ENCODE measurements around the gene NEMP1. TPM values are rescaled to one million over a fixed set of nuclear protein-coding genes. Genes with fewer than 3 reads are reported as not detected.
"Not testable (repeated sequence)": the region's sequence is repeated elsewhere in the genome, so short reads cannot be mapped to it uniquely, and the experiment has no call there.

Gene NEMP1
- total RNA-seq, 1 donor from 2014 or later = 3.3 TPM

GRCh38 chr12:57046086-57046791 is 32.4 kb downstream of the NEMP1 start:
- intact Hi-C loops (cut with DNase I) = no loop called here
- ATAC-seq (no peak), DNase-seq (ENCODE audit: missing footprints) (no peak)

DNA sequence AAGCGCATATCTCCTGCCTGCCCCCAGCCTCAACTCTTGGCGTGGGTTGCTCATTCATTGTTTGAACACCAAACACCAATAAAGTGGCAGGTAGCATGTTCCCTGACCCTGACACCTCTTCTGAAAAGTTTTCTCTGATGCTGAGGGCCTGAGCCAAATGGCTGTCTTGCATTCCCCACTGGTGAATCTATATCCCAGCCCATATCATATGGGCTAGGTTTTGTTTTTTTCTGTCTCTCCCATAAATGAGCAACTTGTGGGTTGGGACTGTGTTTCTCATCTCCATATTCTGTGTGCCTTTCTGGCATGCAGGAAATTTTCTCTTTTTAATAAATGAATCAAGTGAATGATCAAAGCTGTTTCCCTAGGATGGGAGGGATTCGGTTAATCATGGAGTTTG is 33.7 kb downstream of the NEMP1 start:
- DNase-seq (ENCODE audit: missing footprints) (no peak), ATAC-seq (no peak)
- intact Hi-C loops (cut with DNase I) = no loop called here

- intact Hi-C loops (cut with DNase I) = no loop called here
- DNase-seq (ENCODE audit: missing footprints) = no peak
- no peak for ATAC-seq
Observed at GRCh38 chr12:57044468-57044867, 34.1 kb downstream of the NEMP1 start.

DNA sequence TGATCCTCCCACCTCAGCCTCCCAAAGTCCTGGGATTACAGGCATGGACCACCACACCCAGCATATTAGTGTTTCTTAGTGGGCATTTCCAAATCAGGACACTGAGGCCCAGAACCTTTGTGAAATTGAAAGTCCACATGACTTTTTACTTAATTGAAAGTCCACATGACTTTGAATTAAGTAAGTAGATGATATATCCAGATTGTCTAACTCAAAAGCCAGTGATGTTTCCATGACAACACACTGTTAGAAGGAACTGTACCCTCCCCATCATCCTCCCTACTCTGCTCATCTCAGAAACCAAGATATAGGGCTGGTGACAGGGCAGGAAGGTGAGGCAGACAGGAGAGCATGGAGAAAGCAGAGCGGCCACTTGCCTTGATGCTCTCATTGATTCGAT is 35.9 kb downstream of the NEMP1 start:
- DNase-seq (ENCODE audit: missing footprints) (no peak), ATAC-seq (no peak)
- intact Hi-C loops (cut with DNase I) = no loop called here

DNA sequence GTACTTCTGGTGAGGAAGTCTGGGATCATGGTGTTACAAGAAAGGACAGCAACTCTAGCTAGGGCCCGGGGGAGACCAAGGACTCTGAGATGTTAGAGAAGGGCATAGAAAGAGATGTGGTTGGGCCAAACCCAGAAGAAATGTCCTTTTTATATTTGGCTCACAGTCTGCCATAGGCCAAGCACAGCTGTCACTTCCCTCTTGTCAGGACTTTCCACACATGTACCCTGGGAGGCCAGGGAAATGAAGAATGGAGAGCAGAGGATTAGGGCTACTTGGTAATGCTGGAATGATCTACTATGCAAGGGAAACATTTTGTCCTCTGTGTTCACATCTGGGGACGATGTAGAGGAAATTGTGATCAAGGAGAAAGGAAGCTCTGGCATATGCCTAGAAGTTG is 37.8 kb downstream of the NEMP1 start:
- no peak for ATAC-seq
- intact Hi-C loops (cut with DNase I) = no loop called here
- no peak for DNase-seq (ENCODE audit: missing footprints)

- no peak for ATAC-seq
- DNase-seq (ENCODE audit: missing footprints) = no peak
- intact Hi-C loops (cut with DNase I) = no loop called here
Observed at GRCh38 chr12:57040211-57040610, 38.4 kb downstream of the NEMP1 start.

DNA sequence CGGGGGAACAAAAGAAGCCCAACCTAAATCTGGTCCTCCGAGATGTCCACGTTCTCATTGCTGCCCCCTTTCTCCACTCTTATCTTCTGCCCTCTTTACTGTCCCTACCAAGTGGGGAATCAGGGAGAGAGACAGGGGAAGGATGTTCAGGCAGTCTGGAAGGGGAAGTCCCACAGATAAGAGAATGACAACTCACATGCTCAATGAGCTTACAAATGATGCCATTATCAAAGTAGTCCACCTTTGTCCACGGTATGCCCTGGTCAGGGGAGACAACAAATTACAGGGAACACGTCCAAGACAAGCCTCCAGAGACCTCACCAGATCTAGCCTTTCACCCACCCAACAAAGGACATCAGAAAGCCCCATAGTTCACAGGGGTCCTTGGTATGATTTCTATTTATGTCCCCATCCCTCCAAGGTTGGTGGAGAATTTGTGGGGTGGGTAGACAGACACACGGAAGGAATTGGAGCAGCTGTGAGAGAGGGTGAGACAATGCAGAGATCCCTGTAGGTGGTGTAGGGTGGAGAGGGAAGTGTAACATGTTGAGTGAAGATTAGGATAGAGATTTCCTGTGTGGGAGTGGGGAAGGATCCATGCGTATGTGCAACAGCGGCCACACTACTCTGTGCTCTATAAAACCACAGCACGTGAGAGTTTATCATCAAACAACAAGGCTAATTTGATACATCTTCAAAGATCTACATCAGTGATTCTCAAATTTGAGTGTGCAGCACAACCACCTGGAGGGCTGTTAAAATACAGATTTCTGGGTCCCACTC is 39.4 kb downstream of the NEMP1 start:
- DNase-seq (ENCODE audit: missing footprints) (no peak), ATAC-seq (no peak)
- intact Hi-C loops (cut with DNase I) = no loop called here

GRCh38 chr12:57037264-57037663 is 41.3 kb downstream of the NEMP1 start:
- DNase-seq (ENCODE audit: missing footprints) (no peak), ATAC-seq (no peak)
- intact Hi-C loops (cut with DNase I) = no loop called here

DNA sequence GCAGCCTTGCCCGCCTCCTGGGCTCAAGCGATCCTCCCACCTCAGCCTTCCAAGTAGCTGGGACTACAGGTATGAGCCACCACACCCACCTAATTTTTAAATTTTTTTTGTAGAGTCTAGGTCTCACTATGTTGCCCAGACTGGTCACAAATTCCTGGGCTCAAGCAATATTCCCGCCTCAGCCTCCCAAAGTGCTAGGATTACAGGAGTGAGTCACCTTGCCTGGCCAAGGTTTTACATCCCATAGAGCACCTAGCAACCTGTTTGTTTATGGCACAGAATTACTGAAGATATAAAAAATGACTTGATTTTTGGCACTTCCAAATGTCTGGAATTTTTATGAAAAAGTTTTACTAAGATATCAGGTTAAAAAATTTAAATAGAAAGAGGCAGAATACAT is 45.2 kb downstream of the NEMP1 start:
- ATAC-seq (no peak), DNase-seq (ENCODE audit: missing footprints) (no peak)
- intact Hi-C loops (cut with DNase I) = no loop called here

GRCh38 chr12:57031789-57032188 is 46.8 kb downstream of the NEMP1 start:
- intact Hi-C loops (cut with DNase I) = no loop called here
- ATAC-seq (no peak), DNase-seq (ENCODE audit: missing footprints) (no peak)

- intact Hi-C loops (cut with DNase I) = no loop called here
- DNase-seq (ENCODE audit: missing footprints) = no peak
- ATAC-seq = no peak
Observed at GRCh38 chr12:57031138-57031725, 47.4 kb downstream of the NEMP1 start.

DNA sequence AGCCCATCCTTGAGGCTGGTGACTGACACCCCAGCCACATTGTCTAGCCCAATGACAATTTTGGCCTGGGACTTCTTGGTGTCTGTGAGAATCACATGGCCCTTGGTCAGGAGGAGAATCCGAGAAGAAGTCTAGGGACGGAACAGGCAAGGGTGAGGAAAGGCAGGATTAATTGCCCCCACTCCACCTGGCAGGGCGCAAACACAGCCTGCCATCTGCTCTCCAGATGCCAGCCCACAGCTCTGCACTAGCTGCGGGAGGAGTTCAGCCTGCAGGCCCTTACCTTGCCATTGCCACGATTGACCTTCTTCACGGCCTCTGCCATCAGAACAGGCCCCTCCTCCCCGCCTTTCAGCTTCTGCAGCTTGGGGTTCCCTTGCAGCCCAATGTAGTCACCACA is 49.1 kb downstream of the NEMP1 start:
- intact Hi-C loops (cut with DNase I) = no loop called here
- no peak for ATAC-seq
- no peak for DNase-seq (ENCODE audit: missing footprints)

- ATAC-seq (no peak), DNase-seq (ENCODE audit: missing footprints) (no peak)
- intact Hi-C loops (cut with DNase I) = no loop called here
Observed at GRCh38 chr12:57027805-57028153, 50.8 kb downstream of the NEMP1 start.

DNA sequence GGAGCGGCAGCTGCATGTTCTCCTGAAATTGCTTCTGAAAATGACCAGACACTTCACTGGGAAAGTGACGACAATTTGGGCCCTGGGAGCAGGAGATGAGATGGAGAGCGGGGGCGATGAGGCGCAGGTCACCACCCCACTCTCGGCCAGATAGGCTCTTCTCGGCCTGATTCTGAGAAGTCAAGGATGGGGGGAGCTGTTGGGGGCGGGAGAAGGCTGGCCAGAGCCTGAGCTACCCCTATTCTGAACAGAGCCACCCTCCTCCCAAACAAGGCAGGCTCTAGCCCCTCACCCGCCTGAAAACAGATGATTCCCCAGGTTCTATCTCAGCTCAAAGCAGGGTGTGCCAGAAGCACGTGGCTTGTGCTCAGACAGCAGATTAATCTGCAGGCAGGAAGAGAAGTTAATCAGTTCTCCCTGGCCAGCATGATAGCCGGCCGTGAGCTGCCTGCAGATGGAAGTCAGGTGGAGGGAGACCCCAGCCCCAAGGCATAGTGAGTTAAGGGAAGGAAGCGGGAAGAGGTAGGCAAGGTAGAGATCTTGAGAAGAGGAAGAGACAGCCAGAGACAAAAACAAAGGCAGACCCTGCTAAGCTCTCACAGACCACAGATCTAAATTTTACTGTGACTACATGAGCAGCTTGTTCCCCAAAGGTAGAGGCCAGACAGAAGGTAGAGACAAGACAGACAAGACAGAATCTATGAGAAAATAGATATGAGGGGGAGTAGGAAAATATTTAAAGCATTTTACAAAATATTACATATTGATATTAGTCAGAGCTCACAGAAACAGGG is 51.4 kb downstream of the NEMP1 start:
- no peak for DNase-seq (ENCODE audit: missing footprints)
- intact Hi-C loops (cut with DNase I) = no loop called here
- ATAC-seq = no peak

DNA sequence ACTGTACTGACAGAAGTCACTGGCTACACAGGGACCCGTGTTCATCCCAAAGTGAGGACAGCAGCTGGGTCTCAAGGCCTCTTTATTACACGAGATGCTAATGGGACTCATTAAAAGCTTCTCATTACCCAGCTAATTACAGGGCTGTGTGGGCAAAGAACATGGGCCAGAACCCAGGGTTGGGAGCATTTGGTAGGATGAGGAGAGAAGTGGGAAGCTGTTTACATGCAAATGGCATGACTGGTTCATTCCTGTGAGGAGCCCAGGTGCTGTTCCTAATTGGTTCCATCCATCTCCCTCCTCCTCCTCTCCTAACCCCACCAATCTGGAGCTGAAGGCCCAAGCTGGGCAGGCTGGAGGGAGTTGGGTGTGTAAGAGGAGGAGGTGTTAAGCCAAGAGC is 53.4 kb downstream of the NEMP1 start:
- no peak for ATAC-seq
- no peak for DNase-seq (ENCODE audit: missing footprints)
- intact Hi-C loops (cut with DNase I) = no loop called here

DNA sequence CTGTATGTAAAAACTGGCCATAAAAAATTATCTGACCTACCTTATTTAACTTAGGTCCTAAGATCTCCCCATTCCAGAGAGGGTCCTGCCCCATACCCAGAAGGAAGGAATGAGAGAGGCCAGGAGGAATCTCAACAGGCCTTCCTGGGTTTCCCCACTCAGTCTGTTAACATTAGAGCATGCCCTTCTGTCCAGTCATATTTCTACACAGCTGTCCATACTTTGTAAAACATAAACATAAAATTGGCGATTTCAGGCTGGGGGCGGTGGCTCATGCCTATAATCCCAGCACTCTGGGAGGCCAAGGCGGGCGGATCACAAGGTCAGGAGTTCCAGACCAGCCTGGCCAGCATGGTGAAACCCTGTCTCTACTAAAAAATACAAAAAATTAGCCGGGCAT is 56.3 kb downstream of the NEMP1 start:
- ATAC-seq; DNase-seq (ENCODE audit: missing footprints); intact Hi-C loops (cut with DNase I): not testable (repeated sequence)

DNA sequence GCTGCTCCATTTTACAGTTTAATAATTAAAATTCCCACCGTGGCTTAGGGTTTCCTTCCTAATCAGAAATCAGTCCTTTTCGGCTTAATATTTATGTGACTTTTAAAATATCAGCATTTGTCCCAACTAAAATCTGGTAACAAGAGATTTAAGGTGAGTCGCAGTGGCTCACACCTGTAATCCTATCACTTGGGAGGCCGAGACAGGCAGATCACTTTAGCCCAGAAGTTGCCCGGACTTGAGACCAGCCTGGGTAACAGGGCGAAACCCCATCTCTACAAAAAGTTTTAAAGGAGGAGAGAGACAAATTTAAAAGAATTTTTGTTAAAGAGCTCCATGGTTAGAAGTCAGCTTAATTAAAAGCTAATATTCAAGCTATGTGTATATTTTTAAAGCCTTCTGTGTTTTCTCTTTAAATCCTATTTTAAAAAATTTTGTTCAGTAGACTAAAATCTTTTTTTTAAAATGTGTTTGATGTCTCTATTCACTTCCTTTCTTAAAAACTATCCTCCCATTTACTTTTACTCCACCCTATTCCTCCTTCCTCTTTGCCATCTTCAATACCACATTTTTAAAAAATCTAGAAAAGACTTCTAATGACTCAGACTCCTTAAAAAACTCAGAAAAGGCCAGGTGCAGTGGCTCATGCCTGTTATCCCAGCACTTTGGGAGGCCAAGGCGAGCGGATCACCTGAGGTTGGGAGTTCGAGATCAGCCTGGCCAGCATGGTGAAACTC is 58.4 kb downstream of the NEMP1 start:
- no peak for ATAC-seq
- intact Hi-C loops (cut with DNase I) = no loop called here
- DNase-seq (ENCODE audit: missing footprints) = no peak

GRCh38 chr12:57018906-57019305 is 59.7 kb downstream of the NEMP1 start:
- ATAC-seq (no peak), DNase-seq (ENCODE audit: missing footprints) (no peak)
- intact Hi-C loops (cut with DNase I) = no loop called here

GRCh38 chr12:57018353-57018752 is 60.2 kb downstream of the NEMP1 start:
- DNase-seq (ENCODE audit: missing footprints); intact Hi-C loops (cut with DNase I); ATAC-seq: not testable (repeated sequence)
